ENCODE measurements around the gene TVP23A. TPM values are rescaled to one million over a fixed set of nuclear protein-coding genes. Genes with fewer than 3 reads are reported as not detected.

TVP23A gene
- total RNA-seq, 1 donor from 2014 or later = 0.07 TPM

- no peaks in the 10 kb centered on the region for H3K9me3 Mint-ChIP-seq (ENCODE audit: low read depth)
Measured at GRCh38 chr16:10769381-10769780, 49.2 kb downstream of the TVP23A start.

GRCh38 chr16:10767127-10767526 is 51.5 kb downstream of the TVP23A start:
- no peaks in the 10 kb centered on the region for H3K27me3 Mint-ChIP-seq (ENCODE audit: low read depth)
- peaks cover 18% of the 10 kb centered on the region for H3K36me3 Mint-ChIP-seq (ENCODE audit: low read depth)
- no peaks in the 10 kb centered on the region for H3K4me1 Mint-ChIP-seq (ENCODE audit: low read depth)
- no peak overlapping the region for H3K27ac Mint-ChIP-seq (ENCODE audit: unreplicated experiment)
- no peak for DNase-seq (ENCODE audit: low spot score)
- no peaks in the 10 kb centered on the region for H3K9me3 Mint-ChIP-seq (ENCODE audit: low read depth)
- TF ChIP-seq CTCF (IDR thresholded peaks at IDR 0.05) = no peak
- H3K4me3 Mint-ChIP-seq (ENCODE audit: unreplicated experiment) = no peak overlapping the region

More at GRCh38 chr16:10769381-10769780, 49.2 kb downstream of the TVP23A start:
- Mint-ChIP-seq H3K36me3 (ENCODE audit: low read depth) (peaks cover 3% of the 10 kb centered on the region), H3K27ac (ENCODE audit: unreplicated experiment) (no peak overlapping the region), H3K4me1 (ENCODE audit: low read depth) (no peaks in the 10 kb centered on the region), H3K4me3 (ENCODE audit: unreplicated experiment) (no peak overlapping the region), H3K27me3 (ENCODE audit: low read depth) (no peaks in the 10 kb centered on the region)
- no peak for DNase-seq (ENCODE audit: low spot score)
- no peak for TF ChIP-seq CTCF (IDR thresholded peaks at IDR 0.05)

- Mint-ChIP-seq H3K27ac (ENCODE audit: unreplicated experiment) (no peak overlapping the region), H3K9me3 (ENCODE audit: low read depth) (no peaks in the 10 kb centered on the region), H3K4me3 (ENCODE audit: unreplicated experiment) (no peak overlapping the region), H3K27me3 (ENCODE audit: low read depth) (no peaks in the 10 kb centered on the region), H3K36me3 (ENCODE audit: low read depth) (peaks cover 24% of the 10 kb centered on the region), H3K4me1 (ENCODE audit: low read depth) (no peaks in the 10 kb centered on the region)
- TF ChIP-seq CTCF (IDR thresholded peaks at IDR 0.05) = no peak
- DNase-seq (ENCODE audit: low spot score) = no peak
Measured at GRCh38 chr16:10765772-10766171, 52.8 kb downstream of the TVP23A start.

GRCh38 chr16:10763456-10763855 is 55.1 kb downstream of the TVP23A start:
- no peaks in the 10 kb centered on the region for H3K4me1 Mint-ChIP-seq (ENCODE audit: low read depth)
- no peak overlapping the region for H3K4me3 Mint-ChIP-seq (ENCODE audit: unreplicated experiment)
- no peak overlapping the region for H3K27ac Mint-ChIP-seq (ENCODE audit: unreplicated experiment)
- H3K36me3 Mint-ChIP-seq (ENCODE audit: low read depth) = peaks cover 39% of the 10 kb centered on the region
- H3K27me3 Mint-ChIP-seq (ENCODE audit: low read depth) = no peaks in the 10 kb centered on the region
- TF ChIP-seq CTCF (IDR thresholded peaks at IDR 0.05) = no peak
- DNase-seq (ENCODE audit: low spot score) = no peak
- H3K9me3 Mint-ChIP-seq (ENCODE audit: low read depth) = no peaks in the 10 kb centered on the region

- TF ChIP-seq CTCF (IDR thresholded peaks at IDR 0.05) = no peak
- H3K9me3 Mint-ChIP-seq (ENCODE audit: low read depth) = no peaks in the 10 kb centered on the region
- H3K4me3 Mint-ChIP-seq (ENCODE audit: unreplicated experiment) = no peak overlapping the region
- peaks cover 44% of the 10 kb centered on the region for H3K36me3 Mint-ChIP-seq (ENCODE audit: low read depth)
- no peak for DNase-seq (ENCODE audit: low spot score)
- H3K4me1 Mint-ChIP-seq (ENCODE audit: low read depth) = no peaks in the 10 kb centered on the region
- H3K27ac Mint-ChIP-seq (ENCODE audit: unreplicated experiment) = no peak overlapping the region
- H3K27me3 Mint-ChIP-seq (ENCODE audit: low read depth) = no peaks in the 10 kb centered on the region
Measured at GRCh38 chr16:10762336-10763016, 56.1 kb downstream of the TVP23A start.

All from chondrocyte (in vitro differentiated cells).